ENCODE results near the gene CPNE1. TPM values are rescaled to one million over a fixed set of nuclear protein-coding genes. Genes with fewer than 3 reads are reported as not detected.

The CPNE1 gene
- total RNA-seq, 1 experiment from 2014 or later = 222 TPM

DNA sequence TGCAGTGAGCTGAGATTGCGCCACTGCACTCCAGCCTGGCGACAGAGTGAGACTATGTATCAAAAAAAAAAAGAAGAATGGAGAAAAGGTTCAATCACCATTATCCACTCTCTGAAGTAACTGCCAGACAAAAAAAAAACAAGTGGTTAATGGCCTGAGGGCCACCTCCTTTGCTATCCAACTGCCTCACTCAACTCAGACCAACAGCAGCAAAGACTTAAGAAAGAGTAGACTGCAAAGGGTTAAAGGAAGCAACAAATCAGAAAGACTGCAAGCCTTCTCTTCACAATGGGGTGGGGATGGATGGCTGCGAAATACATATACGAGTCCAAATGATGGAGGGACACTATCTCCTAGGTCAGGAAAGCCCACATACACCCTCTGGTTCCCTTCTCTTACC lies 31.3 kb upstream of the CPNE1 start:
- no peaks in the 10 kb centered on the region for H3F3A ChIP-seq (ENCODE audit: low read length, unreplicated experiment)
- POLR2A ChIA-PET (ENCODE audit: unreplicated experiment) = no interaction called here
- no peaks in the 10 kb centered on the region for H3K27me3 ChIP-seq (ENCODE audit: low read length)
- no peak overlapping the region for H2AFZ ChIP-seq (ENCODE audit: low read length)
- no peak overlapping the region for H3K4me3 ChIP-seq (ENCODE audit: low read length)
- DNase-seq (no peak), ATAC-seq (no peak)
- no peak overlapping the region for H3K4me2 ChIP-seq (ENCODE audit: low read length)
- peaks cover 17% of the 10 kb centered on the region for H3K4me1 ChIP-seq (ENCODE audit: insufficient read depth, low read length)
- peaks cover 40% of the 10 kb centered on the region for H3K79me2 ChIP-seq (ENCODE audit: low read length)
- no peaks in the 10 kb centered on the region for H3K9me3 ChIP-seq (ENCODE audit: low read length)
- intact Hi-C loops (cut with micrococcal nuclease) = loop anchor here (5.0 kb wide), 1 partner anchor 234 kb away; no protein-coding TSS in a partner anchor
- H4K20me1 ChIP-seq (ENCODE audit: low read length) = no peaks in the 10 kb centered on the region
- TF ChIP-seq, protein P1, sequence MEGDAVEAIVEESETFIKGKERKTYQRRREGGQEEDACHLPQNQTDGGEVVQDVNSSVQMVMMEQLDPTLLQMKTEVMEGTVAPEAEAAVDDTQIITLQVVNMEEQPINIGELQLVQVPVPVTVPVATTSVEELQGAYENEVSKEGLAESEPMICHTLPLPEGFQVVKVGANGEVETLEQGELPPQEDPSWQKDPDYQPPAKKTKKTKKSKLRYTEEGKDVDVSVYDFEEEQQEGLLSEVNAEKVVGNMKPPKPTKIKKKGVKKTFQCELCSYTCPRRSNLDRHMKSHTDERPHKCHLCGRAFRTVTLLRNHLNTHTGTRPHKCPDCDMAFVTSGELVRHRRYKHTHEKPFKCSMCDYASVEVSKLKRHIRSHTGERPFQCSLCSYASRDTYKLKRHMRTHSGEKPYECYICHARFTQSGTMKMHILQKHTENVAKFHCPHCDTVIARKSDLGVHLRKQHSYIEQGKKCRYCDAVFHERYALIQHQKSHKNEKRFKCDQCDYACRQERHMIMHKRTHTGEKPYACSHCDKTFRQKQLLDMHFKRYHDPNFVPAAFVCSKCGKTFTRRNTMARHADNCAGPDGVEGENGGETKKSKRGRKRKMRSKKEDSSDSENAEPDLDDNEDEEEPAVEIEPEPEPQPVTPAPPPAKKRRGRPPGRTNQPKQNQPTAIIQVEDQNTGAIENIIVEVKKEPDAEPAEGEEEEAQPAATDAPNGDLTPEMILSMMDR (conservative IDR thresholded peaks at IDR 0.05; ENCODE audit: low read depth, low read length) = no peak
- TF ChIP-seq EZH2phosphoT487 (IDR thresholded peaks at IDR 0.05; ENCODE audit: borderline replicate concordance, low read length) (no peak), EZH2 (IDR thresholded peaks at IDR 0.05; ENCODE audit: low read length, unreplicated experiment) (no peak)
- no peak overlapping the region for H3K9ac ChIP-seq (ENCODE audit: low read length)
- CTCF ChIA-PET = interaction anchor here (0.6 kb wide), 1 partner anchor 100 kb away, joined by 3 read pairs; no protein-coding TSS in a partner anchor
- BruUV-seq (replicated peaks) = no TSS peak
- no peak overlapping the region for H3K27ac ChIP-seq (ENCODE audit: low read length)
- H3K9me2 ChIP-seq (replicated peaks; ENCODE audit: low read length) = no peaks in the 10 kb centered on the region
- H3K36me3 ChIP-seq (ENCODE audit: low read depth, low read length) = peaks cover 8% of the 10 kb centered on the region; the same call in 1 of the 2 replicates

GRCh38 chr20:35695245-35695749 lies 30.6 kb upstream of the CPNE1 start:
- ATAC-seq = no peak
- ChIA-PET CTCF (no interaction called here), POLR2A (ENCODE audit: unreplicated experiment) (no interaction called here)
- H3K4me3 ChIP-seq (ENCODE audit: low read length) = no peak overlapping the region
- no peak overlapping the region for H2AFZ ChIP-seq (ENCODE audit: low read length)
- peaks cover 11% of the 10 kb centered on the region; the same call in 1 of the 2 replicates for H3K36me3 ChIP-seq (ENCODE audit: low read depth, low read length)
- peaks cover 11% of the 10 kb centered on the region for H3K4me1 ChIP-seq (ENCODE audit: insufficient read depth, low read length)
- no peak overlapping the region for H3K27ac ChIP-seq (ENCODE audit: low read length)
- no peaks in the 10 kb centered on the region for H3F3A ChIP-seq (ENCODE audit: low read length, unreplicated experiment)
- no peaks in the 10 kb centered on the region for H3K9me3 ChIP-seq (ENCODE audit: low read length)
- peaks cover 33% of the 10 kb centered on the region for H3K79me2 ChIP-seq (ENCODE audit: low read length)
- no peaks in the 10 kb centered on the region for H3K9me2 ChIP-seq (replicated peaks; ENCODE audit: low read length)
- no peak for DNase-seq
- BruUV-seq (replicated peaks) = no TSS peak
- H3K27me3 ChIP-seq (ENCODE audit: low read length) = no peaks in the 10 kb centered on the region
- TF ChIP-seq, protein P1 (conservative IDR thresholded peaks at IDR 0.05; ENCODE audit: low read depth, low read length) = no peak; the same call in 1 of the 2 replicates
- no peak for TF ChIP-seq EZH2phosphoT487 (IDR thresholded peaks at IDR 0.05; ENCODE audit: borderline replicate concordance, low read length)
- intact Hi-C loops (cut with micrococcal nuclease) = loop anchor here (5.0 kb wide), 1 partner anchor 233 kb away; no protein-coding TSS in a partner anchor
- H3K4me2 ChIP-seq (ENCODE audit: low read length) = no peak overlapping the region
- H4K20me1 ChIP-seq (ENCODE audit: low read length) = no peaks in the 10 kb centered on the region
- no peak overlapping the region for H3K9ac ChIP-seq (ENCODE audit: low read length)

- no peak overlapping the region for H3K9ac ChIP-seq (ENCODE audit: low read length)
- no TSS peak for BruUV-seq (replicated peaks)
- POLR2A ChIA-PET (ENCODE audit: unreplicated experiment) = no interaction called here
Measured at GRCh38 chr20:35690265-35690664, 25.6 kb upstream of the CPNE1 start.

More at GRCh38 chr20:35690265-35690664, 25.6 kb upstream of the CPNE1 start:
- no peak overlapping the region for H3K27ac ChIP-seq (ENCODE audit: low read length)
- no peaks in the 10 kb centered on the region for H4K20me1 ChIP-seq (ENCODE audit: low read length)
- H3K4me3 ChIP-seq (ENCODE audit: low read length) = no peak overlapping the region
- ATAC-seq (no peak), DNase-seq (no peak)
- TF ChIP-seq EZH2 (IDR thresholded peaks at IDR 0.05; ENCODE audit: low read length, unreplicated experiment) (no peak), EZH2phosphoT487 (IDR thresholded peaks at IDR 0.05; ENCODE audit: borderline replicate concordance, low read length) (no peak)
- TF ChIP-seq, protein P1 (conservative IDR thresholded peaks at IDR 0.05; ENCODE audit: low read depth, low read length) = no peak
- intact Hi-C loops (cut with micrococcal nuclease) = no loop called here
- CTCF ChIA-PET = no interaction called here
- H3K79me2 ChIP-seq (ENCODE audit: low read length) = no peaks in the 10 kb centered on the region
- no peak overlapping the region for H2AFZ ChIP-seq (ENCODE audit: low read length)
- no peaks in the 10 kb centered on the region for H3K4me1 ChIP-seq (ENCODE audit: insufficient read depth, low read length)
- no peak overlapping the region for H3K4me2 ChIP-seq (ENCODE audit: low read length)
- no peaks in the 10 kb centered on the region for H3K9me2 ChIP-seq (replicated peaks; ENCODE audit: low read length)
- peaks cover 17% of the 10 kb centered on the region for H3K36me3 ChIP-seq (ENCODE audit: low read depth, low read length)
- no peaks in the 10 kb centered on the region for H3K27me3 ChIP-seq (ENCODE audit: low read length)
- H3K9me3 ChIP-seq (ENCODE audit: low read length) = no peaks in the 10 kb centered on the region
- H3F3A ChIP-seq (ENCODE audit: low read length, unreplicated experiment) = no peaks in the 10 kb centered on the region
